Activated gamma-delta T cell treated with anti-CD3 and anti-CD28 coated beads, Interleukin-2, amount 50 U/mL, for 16 hours (primary cell): ENCODE data around the gene EBNA1BP2.
"Not testable (repeated sequence)": the region's sequence is repeated elsewhere in the genome, so short reads cannot be mapped to it uniquely, and the experiment has no call there.

Source experiments
- DNase-seq: peaks from one replicate; pipeline ENCODE4 v3.0.0-alpha.2; 2020; ENCODE audit warnings: low read depth

Gene EBNA1BP2

DNA sequence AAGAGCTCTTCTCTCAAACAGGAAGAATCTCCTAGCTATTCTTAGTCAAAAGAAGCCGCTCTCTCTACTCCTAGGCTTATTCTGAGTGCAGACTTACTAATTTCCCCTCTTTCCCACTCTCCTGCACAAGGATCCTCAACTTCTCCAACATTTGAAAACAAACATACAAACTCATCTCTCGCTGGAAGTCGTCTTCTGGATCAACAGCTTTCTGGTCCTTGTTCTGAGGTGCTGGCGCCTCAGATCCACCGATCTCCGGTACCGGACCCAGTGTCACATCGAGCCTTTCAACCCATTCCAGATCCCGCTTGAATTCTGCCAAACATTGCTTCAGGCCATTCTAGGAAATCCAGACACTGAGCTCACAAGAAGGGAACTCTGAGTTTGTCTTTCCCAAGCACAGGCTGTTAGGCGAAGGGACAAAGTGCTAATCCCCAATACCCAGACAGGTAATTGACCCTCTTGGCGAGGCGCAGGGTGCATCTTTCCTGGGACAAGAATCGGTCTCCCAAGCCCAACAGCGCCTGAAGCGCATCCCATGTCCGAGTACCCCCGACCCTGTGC, 696 bp downstream of the EBNA1BP2 start:
- no peak for DNase-seq

DNA sequence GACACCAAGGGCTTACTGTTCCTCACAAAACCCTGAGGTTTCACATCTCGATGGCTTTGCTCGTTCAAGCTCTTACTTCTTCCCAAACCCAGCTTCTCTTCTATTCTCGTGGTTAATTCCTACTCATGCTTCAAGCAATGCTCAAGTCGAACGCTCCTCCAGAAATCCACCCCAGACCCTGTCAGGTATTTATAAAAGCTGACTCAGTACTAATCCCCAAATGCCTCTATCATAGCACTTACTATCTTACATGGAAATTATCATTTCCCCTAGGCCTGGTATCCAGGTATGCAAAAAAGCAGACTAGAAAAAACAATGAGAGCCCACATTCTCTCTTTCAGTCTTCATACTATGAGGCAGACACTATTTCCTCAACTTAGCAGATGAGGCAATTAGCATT, 6.3 kb downstream of the EBNA1BP2 start:
- DNase-seq, result no peak

DNA sequence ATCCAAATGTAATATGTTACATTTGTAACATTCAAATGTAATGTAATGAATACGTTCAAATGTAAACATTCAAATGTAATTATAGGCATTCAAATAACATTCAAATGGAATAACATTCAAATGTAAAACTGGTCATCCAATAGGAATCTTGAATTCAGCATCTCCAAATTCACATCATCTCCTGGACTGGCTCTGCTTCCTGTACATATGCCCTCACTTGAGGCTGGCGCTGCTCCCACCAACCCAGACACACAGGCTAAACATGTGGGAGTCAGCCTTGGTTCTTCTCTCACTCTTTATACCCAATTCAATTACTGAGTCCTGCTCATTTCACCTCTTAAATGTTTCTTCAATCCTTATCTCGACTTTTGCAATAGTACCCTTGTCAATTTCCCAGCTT, 6.9 kb downstream of the EBNA1BP2 start:
- DNase-seq, result no peak

DNA sequence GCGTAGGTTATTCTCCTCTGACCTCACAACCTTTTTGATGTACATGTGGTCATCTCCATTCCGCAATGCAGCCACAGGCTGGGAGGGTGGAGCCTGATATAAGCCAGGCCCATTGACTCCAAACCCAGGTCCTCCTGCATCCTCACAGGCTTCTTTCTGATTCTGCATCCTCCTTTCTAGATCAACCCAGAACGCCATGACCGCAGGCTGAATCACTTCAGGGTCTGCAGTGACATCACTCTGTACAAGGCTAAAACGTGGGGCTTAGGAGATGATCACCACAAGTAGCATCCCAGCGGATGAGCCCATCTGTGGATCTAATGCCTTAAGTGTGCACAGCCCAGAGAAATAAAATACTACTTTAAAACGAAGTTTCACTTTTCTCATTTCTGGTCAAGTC, 16.1 kb downstream of the EBNA1BP2 start:
- DNase-seq, result no peak

DNA sequence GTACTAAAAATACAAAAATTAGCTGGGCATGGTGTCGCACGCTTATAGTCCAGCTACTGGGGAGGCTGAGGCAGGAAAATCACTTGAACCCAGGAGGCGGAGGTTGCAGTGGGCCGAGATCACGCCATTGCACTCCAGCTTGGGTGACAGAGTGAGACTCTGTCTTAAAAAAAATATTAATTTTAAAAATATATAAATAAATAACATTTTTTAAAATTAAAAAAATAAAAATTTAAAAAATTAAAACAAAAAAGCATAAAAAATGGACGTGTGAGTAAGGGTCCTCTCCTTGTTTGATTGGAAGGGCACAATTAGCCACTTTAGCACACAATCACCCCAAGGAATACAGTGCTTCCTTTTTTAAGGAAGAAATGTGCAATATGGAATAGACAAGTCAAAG, 18.6 kb downstream of the EBNA1BP2 start:
- no peak for DNase-seq

DNA sequence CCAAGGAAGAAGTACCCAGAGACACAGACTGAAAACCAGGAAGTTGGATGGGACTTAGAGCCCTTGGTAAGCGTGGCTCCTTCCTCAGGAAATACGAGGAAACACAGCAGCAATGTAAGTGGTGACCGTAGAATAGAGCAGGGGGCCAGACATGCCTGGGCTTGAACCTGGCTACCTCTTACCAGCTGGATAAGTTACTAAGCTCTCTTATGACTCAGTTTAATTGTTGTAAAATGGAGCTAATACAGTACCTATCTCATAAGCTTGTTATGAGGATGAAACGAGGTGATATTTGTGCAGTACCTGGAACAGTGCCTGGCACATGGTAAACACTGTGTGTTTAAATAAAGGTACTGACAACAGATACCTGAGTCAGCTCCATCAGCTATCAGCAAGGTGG, 19.2 kb downstream of the EBNA1BP2 start:
- no peak for DNase-seq

DNA sequence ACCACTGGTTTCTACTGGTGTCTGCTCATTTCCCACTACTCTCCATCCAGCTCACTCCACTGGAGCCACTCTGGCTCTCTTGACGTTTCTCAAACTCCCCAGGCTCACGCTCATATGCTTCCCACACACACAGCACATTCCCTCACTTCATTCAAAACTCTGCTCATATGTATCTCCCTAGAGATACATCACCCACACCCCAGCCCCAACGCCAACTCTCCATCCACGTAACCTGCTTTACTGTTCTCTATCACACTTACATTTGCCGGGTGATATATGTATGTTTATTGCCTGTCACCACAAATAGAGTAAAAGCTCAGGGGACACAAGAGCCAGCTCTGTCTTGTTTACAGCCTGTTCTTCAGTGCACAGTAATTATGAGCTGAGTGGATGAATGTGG, 22.2 kb downstream of the EBNA1BP2 start:
- DNase-seq, result no peak

DNA sequence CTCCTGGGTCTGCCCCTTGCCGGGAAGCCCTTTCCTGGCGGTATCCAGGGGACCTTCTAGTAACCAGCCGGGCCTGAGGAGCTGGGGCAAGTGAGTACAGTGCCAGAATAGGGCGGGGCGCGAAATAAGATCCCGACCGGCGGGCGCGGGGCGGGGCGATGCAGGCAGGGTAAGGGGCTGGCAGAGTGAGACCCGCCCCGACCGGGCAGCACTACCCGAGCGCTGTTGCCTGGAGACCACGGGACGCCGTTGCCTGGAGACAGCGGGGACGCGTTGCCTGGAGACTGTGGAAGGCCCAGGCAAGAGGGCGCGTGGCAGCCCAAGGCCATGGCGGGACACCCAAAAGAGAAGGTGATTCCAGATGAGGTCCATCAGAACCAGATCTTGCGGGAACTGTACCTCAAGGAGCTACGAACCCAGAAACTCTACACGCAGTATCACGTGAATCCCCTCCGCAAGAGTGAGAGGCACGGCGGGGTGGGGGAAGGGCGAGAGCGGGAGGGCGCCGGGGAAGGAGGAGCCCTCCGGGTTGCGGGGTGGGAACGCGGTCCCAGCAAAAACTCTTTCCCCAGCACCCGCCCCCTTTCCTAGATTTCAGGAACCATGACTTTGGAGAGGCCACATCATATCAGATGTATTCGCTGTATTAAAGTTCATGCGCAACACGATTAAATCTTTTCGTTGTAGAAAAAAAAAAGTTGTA, 24.3 kb downstream of the EBNA1BP2 start:
- no peak for DNase-seq

DNA sequence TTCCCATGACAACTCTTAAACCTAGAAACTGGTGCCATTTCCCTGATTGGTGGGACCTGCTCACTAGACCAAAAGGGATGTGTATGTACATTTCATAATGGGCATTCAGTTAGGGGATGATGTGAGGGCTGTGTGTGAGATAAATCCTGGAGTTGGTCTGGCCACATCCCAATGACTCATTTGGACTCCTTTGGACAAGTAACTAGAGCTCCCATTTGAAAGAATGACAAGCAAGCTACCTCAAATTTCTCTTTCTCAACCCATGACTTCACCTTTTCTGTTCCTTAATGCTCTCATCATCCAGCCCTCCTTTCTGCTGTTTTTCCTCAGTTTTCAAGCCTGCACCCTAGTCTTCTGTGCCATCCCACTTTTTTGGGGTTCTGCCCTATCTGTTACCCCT, 27.9 kb downstream of the EBNA1BP2 start:
- DNase-seq, result no peak

DNA sequence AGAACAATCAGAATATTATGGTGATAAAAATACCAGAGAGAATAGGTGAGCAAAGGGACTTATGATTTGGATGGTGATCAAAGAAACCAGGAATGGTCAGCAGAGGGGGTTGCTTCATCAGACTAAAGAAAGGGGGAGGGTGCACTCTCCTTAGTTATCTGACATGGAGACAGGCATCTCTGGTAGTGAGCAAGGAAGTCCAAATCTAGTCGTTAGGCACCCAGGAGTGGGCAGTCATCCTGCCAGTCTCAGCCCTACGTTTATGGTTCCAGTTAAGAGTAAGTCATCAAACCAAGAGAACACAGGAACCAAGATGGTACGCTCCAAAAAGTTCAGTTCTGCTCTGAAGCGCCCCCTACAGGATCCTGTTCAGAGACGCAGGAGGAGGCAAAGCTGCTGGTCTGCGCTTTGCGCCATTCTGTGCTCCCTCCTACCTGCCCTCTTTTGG, 28.6 kb downstream of the EBNA1BP2 start:
- no peak for DNase-seq

DNA sequence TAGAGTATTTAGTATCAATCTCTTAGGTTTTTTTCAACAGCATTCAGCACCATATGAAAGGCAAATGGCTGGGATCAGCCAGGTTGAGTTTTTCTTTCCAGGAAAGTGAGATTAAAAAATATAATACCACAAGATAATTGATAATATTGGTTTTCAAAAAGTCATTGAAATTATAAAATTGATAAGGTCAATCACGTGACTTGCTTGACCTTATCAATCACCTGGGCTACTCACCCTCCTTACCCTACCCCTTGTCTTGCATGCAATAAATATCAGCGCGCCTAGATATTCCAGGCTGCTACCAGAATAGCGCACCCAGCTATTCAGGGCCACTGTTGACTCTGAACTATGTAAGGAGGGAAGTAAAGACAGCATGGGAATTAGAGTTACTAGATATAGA, 31.5 kb downstream of the EBNA1BP2 start:
- DNase-seq, result no peak

DNA sequence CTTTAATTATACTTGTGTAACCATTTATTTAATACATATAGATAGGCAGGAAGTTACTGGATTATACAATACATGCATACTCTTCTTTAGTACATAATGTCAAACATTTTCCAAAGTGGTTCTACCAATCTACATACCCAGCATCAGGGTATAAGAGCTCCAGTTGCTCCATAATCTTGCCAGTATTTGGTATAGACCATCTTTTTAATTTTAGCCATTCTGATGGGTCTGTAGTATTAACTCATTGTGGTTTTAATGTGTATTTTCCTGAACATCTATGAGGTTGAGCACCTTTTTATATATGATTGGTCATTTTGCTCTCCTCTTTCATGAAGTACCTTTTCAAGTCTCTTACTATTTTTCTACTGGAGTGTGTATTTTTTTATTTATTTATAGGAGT, 32.1 kb downstream of the EBNA1BP2 start:
- DNase-seq, result no peak

DNA sequence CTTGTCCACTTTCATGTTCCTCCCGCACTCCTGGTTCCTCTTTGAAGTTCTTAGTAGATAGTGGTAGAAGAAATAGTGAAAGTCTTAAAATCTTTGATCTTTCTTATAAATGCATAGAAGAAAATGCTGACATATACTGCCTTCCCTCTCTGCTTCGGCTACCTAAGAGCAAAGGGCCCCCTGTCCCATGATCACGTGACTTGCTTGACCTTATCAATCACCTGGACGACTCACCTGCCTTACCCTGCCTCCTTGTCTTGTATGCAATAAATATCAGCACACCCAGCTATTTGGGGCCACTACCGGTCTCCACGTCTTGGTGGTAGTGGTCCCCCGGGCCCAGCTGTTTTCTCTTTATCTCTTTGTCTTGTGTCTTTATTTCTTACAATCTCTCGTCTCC, 32.8 kb downstream of the EBNA1BP2 start:
- not testable (repeated sequence) for DNase-seq

DNA sequence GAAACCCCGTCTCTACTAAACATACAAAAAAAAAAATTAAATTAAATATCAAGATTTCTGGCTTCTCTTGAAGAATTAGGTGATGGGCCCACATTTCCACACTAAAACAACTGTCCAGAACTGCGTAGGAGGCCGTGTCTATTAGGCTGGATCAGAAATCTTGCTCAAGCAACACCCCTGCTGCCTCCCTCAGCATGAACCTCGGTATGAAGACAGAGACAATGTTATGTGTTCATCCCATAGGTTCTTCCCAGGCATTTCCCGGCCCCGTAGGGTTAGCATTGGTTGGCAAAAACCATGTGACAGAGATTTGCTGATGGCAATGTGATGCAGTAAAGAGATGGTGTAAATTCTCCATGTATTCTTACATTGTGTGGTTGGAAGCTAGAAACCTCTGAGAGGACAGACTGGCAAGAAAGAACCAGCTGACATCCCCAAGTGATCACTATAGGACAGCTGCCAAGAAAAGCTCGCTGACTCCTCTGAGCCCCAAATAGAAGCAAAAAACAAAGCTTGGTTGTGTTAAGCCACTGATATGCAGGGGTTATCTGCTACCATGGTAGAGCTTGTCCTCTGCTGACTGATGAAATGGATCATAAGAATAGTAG, 34.5 kb downstream of the EBNA1BP2 start:
- DNase-seq, result no peak

DNA sequence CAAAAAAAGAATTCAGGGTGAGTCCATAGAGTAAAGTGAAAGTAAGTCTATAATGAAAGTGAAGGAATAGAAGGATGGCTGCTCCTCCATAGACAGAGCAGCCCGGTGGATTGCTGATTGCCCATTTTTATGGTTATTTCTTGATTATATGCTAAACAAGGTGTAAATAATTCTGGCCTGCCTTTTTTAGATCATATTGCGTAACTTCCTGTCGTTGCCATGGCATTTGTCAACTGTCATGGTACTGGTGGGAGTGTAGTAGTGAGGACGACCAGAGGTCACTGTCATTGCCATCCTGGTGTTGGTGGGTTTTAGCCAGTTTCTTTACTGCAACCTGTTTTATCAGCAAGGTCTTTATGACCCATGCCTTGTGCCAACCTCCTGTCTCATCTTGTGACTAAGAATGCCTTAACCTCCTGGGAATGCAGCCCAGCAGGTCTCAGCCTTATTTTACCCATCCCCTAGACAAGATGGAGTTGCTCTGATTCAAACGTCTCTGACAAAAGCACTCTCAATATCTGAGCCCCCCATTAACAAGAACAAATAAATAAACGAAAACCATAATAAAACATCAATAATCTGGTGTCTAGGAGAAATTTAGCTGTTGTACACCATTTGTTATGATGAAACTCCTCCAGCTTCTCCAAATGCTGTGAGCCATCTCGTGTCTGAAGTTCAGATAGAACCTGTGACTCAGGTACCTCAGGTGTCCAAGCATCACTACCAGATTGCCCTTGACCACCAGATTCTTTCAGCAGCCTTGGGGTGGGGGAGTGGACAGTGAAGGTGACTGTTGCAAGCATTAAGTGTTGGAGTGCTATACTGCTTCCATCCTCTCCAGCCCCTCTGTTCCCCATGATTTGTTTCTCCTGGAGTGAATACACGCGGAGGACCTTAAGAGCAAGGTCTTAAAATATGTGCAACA, 36.0 kb downstream of the EBNA1BP2 start:
- DNase-seq, result no peak

DNA sequence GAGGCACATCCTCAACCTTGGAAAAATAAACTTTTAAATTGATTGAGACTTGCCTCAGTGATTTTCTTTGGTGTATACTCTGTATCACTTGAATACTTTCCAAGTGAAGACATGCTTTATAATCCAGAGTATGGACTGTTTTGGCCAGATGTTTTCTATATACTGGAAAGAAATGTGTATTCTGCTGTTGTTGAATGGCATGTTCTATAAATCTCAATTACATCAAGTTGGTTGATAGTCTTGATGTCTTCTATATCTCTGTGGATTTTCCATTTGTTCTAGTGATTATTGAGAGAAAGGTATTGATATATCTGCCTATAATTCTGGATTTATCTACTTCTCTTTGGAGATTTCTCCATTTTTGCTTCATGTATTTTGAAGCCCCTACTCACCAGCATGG, 37.5 kb downstream of the EBNA1BP2 start:
- no peak for DNase-seq

DNA sequence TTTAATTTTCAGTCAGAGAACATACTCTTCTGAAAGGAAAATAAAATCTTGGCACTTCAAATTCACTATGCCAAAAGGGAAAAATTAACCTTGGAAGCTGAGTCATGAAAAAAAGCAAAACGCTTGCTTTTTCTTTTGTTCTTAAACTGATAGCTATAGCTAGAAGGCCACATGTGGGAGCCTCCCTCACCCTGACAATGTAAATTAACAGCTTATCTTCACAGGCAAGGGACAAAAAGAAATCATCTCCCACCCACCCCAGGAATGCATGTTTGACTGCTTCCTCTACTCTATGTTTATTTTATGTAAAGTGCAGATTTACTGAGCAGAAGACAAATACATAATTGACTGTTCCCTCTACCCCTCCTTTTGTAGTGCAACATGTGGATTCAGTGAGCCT, 38.0 kb downstream of the EBNA1BP2 start:
- DNase-seq, result no peak

DNA sequence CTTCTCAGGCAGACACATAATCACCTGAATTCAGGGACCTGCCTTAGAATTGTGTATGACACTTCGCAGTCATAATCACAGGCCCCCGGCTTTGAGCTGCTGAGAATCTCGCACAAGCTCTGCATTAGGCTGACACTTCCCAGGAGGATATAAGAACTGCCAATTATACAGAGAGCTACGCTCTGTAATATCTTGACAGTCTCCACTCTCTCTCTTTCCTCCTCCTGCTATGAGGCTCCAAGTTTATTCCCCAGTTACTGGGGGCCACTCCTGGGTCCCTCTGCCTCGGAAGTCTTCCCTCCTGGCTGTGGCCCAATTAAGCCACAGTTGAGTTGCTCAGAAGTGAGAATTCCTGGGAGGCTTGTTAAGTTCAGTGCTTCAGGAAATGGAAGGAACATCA, 42.7 kb downstream of the EBNA1BP2 start:
- no peak for DNase-seq

DNA sequence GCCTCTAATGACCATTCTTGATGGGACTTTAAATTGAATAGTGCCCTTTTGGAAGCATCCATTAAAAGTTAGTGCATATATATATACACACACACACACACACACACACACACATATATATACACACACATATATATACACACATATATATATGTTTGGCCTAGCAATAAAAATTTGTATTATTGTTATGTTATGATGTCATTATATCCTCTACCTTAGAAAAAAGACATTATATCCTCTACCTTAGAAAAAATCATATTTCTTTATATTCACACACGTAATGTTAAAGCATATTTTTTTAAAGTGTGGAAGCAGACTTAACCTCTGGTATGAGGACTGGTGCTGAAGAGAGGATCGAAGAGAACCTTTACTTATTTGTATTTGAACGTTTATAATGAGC, 43.3 kb downstream of the EBNA1BP2 start:
- DNase-seq, result no peak

DNA sequence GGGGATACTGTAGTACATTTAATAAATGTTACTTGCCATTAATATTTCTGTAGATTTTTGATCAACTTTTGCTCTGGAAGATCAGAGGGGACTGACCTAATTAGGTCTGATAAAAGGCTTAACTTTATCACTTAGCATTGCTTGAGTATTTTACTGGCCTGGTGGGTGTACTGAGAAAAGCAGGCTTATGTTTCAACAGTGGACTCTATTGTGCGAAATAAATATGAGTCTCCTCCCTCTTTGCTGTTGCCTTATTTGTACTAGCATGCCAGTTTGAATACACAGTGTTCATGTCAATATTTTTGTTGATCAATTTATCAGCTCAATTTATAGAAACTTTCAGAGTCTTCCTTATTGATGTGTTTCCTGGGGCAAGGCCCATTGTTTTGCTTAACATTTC, 49.1 kb downstream of the EBNA1BP2 start:
- no peak for DNase-seq

DNA sequence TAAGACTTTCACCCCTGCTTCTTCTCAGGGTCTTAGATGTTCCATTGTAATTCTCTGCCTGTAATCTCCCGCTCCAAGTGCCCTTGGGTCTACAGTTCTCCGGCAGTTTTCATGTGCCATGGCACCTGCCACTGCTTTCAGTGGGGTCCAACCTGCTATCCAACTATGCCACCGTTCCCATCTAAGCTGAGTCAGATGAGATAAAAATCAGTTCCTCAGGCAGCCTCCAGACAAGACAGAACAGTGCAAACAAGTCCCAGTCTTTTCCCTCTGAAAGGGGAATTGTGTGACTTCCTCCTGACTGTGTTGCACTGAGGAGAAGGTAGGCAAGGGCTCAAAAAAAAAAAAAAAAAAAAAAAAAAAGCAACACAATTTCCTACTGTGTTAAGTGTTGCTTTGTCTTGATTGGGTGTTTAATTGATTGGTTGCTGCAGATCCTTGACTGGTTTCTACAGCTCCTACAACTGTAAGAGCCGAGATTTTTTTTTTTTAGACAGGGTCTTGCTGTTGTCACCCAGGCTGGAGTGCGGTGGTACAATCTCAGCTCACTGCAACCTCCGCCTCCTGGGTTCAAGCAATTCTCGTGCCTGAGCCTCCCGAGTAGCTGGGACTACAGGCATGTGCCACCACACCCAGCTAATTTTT, 50.7 kb downstream of the EBNA1BP2 start:
- DNase-seq, result no peak

DNA sequence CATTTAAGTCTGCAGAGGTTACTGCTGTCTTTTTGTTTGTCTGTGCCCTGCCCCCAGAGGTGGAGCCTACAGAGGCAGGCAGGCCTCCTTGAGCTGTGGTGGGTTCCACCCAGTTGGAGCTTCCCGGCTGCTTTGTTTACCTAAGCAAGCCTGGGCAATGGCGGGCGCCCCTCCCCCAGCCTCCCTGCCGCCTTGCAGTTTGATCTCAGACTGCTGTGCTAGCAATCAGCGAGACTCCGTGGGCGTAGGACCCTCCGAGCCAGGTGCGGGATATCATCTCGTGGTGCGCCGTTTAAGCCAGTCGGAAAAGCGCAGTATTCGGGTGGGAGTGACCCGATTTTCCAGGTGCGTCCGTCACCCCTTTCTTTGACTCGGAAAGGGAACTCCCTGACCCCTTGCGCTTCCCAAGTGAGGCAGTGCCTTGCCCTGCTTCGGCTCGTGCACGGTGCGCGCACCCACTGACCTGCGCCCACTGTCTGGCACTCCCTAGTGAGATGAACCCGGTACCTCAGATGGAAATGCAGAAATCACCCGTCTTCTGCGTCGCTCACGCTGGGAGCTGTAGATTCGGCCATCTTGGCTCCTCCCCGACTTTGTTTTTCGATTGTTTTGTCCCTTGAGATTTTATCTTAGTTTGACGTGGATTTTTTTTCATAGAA, 52.0 kb downstream of the EBNA1BP2 start:
- DNase-seq, result not testable (repeated sequence)
